GM12873 (cell line): ENCODE data around the gene DCPS.

Experiments
- CTCF ChIP-seq: IDR thresholded peaks from 2 replicates; pipeline ENCODE4 v1.5.1; 2012; ENCODE audit warnings: low read depth, mild to moderate bottlenecking, moderate library complexity, low read length, control low read depth; ENCODE audit not compliant: insufficient read depth; ENCODE audit errors: missing control alignments

The DCPS gene, protein sequence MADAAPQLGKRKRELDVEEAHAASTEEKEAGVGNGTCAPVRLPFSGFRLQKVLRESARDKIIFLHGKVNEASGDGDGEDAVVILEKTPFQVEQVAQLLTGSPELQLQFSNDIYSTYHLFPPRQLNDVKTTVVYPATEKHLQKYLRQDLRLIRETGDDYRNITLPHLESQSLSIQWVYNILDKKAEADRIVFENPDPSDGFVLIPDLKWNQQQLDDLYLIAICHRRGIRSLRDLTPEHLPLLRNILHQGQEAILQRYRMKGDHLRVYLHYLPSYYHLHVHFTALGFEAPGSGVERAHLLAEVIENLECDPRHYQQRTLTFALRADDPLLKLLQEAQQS

DNA sequence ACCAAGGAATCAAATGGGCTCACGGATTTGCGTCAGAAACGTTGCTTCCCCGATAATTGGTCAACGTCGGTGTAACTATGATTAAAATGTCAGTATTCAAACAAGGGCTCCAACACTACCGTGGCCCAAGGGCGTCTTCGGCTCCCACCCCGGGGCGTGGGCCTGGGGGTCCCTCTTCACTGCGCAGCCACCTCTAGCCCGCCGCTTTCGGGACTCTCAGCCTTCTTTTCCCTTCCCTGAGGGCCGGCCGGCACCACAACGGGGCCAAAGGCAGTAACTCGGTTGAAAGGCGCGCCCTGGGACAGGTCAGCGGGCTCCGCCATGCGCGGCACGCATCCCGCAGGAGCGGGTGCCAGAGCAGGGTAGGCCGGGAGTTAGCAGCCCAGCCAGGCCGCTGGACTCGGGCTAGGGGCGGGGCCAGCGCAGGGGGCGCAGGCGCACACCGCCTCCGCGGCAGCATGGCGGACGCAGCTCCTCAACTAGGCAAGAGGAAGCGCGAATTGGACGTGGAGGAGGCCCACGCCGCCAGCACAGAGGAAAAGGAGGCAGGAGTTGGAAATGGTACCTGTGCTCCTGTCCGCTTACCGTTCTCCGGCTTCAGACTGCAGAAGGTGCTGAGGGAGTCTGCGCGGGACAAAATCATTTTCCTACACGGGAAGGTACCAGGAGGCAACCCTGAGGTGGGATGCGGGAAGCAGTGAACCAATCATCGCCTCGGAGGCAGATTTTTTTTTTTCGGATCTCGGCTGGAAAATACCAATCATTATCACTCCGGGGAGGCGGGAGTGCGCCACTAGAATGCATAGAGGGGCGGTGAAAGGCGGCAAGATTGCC, at the start of gene DCPS:
TSS of gene DCPS (plus strand) at position 438 of the 834 bp plus-strand sequence. CDS start at position 459, 21 bp downstream.
- no peak for TF ChIP-seq CTCF

DNA sequence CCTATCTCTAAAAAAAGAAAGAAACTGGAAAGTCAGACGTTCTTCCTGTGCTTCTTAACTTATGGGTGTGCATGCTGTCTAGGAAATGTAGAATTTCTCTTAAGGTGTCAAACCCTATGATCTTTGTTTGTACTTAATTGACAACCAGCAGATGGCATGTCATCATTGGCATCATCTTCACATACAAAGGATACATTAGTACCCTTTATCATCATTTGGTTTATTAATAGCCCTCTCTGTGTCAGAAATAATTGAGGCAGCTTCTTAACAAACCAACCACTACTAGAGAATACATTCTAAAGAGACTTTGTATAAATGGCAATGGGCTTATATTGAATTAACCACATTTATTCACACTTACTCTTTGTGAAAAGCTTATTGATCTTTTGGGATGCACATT, 49.0 kb upstream of the DCPS start:
- TF ChIP-seq CTCF = no peak

- no peak for TF ChIP-seq CTCF
These were observed 47.6 kb upstream of the DCPS start for GRCh38 chr11:126256216-126256615.

DNA sequence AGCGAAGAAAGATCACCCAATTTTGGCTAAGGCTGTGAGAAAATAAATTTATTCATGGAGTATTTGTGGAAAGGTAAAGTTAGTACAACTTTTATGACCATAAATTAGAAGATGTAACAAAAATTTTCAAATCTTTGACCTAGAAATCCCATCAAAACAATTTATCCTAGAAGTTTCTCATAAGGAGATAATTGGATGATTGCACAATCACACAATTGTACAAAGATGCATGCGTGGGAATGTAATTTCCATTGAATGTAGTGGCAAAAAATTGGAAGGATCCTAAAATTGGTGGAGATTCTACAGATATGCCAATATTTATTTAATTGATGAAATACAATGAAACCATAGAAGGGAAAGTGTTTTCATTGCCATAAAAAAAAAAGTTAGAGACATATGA, 46.7 kb upstream of the DCPS start:
- TF ChIP-seq CTCF = no peak

DNA sequence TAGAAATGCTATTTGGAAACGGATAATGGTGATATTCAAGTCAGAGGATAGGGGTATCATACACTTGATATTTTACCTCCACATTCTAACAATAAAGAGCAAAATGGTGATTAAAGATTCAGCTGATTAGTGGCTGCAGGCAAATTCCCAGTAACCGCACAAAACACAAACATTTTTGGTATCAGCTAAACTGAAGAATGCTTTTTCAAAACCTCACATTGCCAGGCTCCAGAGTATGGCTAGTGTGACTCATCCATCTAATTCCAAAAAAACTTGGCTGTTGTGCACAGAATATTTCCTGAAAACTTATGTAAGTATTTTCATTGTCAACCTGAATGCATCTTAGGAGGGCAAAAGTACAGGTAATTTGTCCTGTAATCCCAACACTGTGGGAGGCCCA, 46.1 kb upstream of the DCPS start:
- TF ChIP-seq CTCF = no peak

DNA sequence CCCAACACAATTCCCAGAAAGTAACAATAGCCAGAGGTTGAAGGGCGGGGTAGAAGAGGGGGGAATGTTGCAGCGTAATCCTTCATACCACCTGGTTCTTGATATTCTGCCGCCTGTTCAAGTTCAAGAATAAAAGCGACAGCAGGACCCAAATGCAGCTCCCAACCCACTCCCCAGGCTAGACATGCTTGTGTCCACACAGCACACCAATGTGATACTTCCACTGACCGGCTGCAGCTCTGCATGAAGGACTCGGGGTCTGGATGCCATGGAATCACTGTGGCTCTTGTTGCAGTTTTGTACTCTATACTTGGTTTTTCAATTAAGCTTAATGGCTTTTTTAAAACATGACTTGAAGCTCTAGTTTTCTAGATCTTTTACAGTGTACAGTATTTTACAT, 41.6 kb upstream of the DCPS start:
- no peak for TF ChIP-seq CTCF

- TF ChIP-seq CTCF = no peak
These were observed 40.4 kb upstream of the DCPS start for GRCh38 chr11:126263489-126263888.
